GM18526 (cell line): Measurements from ENCODE around the gene KCNK16.

Experiments used
- POLR2A ChIP-seq: IDR thresholded peaks from 3 replicates; pipeline ENCODE4 v1.6.1; 2011; ENCODE audit not compliant: insufficient read length; ENCODE audit errors: extremely low read depth

The KCNK16 gene

GRCh38 chr6:39302669-39303424 lies 19.7 kb downstream of the KCNK16 start:
- no peak for TF ChIP-seq POLR2A

DNA sequence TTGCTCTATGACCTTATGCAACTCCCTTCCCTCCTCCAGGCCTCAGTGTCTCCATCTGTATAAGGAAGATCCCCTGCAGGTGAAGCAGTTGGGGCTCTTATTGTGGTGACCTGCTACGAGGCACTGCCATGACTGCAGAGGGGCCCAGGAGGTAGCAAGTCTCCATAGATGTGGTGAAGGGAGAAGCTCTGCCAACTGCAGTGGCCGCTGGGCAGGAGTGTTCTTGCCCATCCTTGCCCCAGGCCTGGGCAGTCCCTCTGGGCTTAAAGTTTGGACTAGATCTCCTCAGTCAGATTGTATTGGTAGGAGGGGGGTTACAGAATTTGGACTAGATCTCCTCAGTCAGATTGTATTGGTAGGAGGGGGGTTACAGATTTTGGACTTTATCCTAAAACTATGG lies 20.5 kb downstream of the KCNK16 start:
- no peak for TF ChIP-seq POLR2A

- TF ChIP-seq POLR2A: no peak
Measured at GRCh38 chr6:39301606-39302005, 20.9 kb downstream of the KCNK16 start.

GRCh38 chr6:39300739-39301138 lies 21.8 kb downstream of the KCNK16 start:
- TF ChIP-seq POLR2A: no peak

DNA sequence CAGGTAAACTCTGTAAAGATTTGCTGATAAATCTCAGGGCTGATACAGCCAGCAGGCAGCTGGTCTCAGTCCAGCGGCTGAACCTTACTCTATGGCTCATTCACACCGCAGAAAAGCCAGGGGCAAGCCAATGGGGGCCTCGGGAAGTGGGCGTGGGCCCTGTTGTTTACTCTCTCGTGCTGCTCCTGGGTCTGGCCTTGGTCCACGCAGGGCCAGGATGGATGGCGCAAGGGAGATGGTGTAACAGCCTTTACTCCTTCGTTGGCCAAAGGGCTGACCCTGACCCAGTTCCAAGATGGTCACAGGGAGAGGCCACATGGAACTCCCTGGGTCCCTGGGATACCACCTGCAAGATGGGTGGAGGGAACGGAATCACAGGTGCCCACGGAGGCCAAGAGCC lies 24.4 kb downstream of the KCNK16 start:
- TF ChIP-seq POLR2A: no peak

GRCh38 chr6:39296745-39297640 lies 25.5 kb downstream of the KCNK16 start:
- no peak for TF ChIP-seq POLR2A

DNA sequence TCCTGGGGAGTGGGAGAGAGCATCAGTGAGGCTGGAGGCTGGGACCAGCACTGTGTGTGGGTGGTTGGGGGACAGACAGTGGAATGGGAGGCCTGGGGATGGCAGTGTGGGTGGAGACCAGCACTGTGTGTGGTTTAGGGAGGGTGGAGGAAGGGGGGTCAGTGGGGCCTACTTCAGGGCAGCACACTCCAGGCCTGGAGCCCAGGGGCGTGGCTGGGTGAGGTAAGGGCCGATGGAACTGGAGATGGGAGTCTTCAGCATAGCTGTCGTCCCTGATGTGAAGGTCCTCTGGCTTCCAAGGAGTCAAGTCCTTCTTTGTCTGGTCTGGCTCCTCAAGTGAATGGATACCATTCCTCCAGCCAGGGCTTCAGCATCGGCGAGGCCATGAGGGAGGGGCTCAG lies 26.9 kb downstream of the KCNK16 start:
- no peak for TF ChIP-seq POLR2A

DNA sequence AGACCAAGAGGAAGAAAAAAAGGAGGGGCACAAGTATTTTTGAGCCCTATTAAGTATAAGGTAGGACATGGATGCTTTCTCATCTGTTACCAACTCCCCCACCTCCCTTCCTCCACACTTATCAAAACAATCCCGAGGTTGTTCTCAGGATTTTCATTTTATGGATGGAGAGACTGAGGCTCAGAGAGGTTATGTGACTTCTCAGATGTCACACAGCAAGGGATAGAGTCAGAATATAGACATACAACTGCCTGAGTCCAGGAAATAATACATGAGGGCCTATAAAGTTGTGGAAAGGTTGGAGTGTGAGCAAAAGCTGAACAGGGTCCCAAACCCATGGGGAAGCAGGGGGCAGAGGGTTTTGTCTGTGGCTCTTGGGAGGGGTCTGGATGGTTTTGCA lies 27.6 kb downstream of the KCNK16 start:
- no peak for TF ChIP-seq POLR2A

DNA sequence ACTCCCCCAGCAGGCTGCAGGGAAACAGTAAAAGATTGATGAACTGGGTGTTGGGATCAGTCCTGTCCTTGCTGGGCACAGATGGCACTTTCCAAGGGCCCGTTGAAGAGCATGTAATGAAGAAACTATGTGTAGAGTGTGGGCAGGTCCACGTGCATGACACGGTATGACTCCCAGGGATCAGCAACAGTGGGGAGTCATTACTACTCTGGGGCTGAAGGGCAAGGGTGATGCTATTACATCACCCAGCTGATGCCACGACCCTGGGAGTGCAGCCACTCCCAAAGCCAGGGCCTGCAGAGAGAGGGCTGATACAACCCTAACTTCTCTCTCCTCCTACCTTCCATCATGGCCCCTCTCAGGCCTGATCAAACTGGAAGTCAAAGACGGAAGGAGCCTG lies 28.4 kb downstream of the KCNK16 start:
- no peak for TF ChIP-seq POLR2A

- no peak for TF ChIP-seq POLR2A
Measured at GRCh38 chr6:39292637-39293036, 29.9 kb downstream of the KCNK16 start.

- TF ChIP-seq POLR2A: no peak
Measured at GRCh38 chr6:39289490-39289889, 33.0 kb downstream of the KCNK16 start.

GRCh38 chr6:39287601-39288000 lies 34.9 kb downstream of the KCNK16 start:
- TF ChIP-seq POLR2A: no peak

DNA sequence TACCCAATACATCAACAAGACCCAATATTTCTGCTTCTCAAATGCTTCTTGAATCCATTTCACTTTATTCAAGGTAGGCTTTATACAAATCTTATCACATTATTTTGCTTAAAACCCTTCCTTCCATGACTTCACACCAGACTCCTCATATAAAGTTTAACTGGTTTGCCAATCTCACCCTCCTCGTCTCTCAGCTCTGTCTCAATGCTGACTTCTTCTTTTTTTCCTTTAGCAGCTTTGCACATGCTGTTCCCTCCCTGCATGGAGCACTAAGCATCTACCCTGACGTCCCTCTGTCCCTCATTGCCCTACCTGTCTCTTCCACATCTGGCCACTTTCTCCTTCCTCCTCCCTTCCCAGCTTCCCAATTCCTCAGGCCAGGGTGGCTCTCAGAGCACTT lies 39.7 kb downstream of the KCNK16 start:
- no peak for TF ChIP-seq POLR2A

DNA sequence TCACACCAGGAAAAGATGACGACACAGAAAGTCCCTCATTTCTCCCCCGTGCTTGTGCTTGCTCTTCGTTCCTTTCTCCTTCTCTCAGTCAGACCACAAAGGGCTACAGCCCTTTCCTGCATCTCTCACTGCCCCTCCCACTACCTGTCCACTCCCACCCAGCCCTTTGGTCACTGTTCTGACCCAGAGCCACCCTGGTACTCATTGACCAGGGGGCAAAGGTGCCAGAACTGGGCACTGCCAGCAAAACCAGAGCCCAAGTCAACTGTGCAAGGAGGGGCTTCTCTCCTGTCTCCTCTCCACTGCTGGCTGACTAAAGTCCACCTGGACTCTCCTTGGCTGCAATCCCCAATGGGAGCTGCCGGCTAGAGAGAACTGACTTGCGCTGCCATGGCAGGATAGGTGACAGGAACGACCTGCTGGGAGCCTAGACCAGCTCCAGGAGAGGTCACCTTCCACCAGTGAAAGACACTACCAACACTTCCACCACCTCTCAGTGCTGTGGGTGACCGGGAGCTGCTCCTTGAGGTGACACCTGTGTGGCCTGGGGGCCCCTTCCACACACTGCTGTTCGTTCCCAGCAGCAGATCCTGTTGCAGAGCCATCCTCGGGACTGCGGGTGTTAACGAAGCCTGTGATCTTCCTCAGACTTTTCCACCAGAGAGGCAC lies 41.1 kb downstream of the KCNK16 start:
- TF ChIP-seq POLR2A: no peak

GRCh38 chr6:39280247-39280731 lies 42.2 kb downstream of the KCNK16 start:
- TF ChIP-seq POLR2A: no peak

- no peak for TF ChIP-seq POLR2A
Measured at GRCh38 chr6:39279539-39279938, 43.0 kb downstream of the KCNK16 start.

DNA sequence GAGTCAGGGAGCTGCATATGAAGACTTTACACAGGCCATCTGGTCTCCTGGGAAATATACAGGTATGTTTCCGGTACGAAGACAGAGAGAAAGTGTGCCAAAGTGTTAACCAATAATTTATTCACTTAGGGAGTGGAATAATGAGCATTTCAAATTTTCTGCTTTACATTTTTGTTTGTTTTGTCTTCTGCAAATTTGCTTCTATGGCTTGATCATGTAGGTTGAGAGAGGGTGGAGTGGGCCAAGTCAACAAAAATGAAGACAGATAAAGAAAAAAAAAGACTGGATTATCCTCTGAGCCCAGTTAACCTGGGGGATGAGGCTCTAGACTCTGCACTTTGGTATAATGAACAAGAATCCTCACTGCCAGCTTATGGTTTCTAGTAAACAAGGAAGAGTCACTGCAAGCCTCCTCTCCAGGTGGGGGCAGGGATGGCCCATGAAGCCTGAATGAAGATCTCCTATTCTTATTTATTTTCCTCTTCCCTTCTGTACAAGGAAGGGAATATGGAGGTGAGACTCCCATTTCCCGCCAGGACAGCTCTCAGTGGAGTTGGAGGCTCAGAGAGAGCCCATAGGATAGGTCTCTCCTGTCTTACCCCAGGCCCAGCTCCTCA lies 46.0 kb downstream of the KCNK16 start:
- TF ChIP-seq POLR2A: no peak
